Activated CD4-positive, CD25-positive, alpha-beta regulatory T cell (primary cell): Measurements from ENCODE around the gene CACNA1C.
"Not testable (repeated sequence)": the region's sequence is repeated elsewhere in the genome, so short reads cannot be mapped to it uniquely, and the experiment has no call there.

Experiments used
- DNase-seq, 4 experiments: peaks; one replicate each; lab custom pipeline; 2025; lab: John Stamatoyannopoulos, UW

Gene CACNA1C

GRCh38 chr12:2488596-2488995 lies 435.8 kb downstream of the CACNA1C start:
- DNase-seq, result no peak

- DNase-seq, result no peak
Observed at GRCh38 chr12:2489275-2489674, 436.5 kb downstream of the CACNA1C start.

GRCh38 chr12:2490831-2491230 lies 438.0 kb downstream of the CACNA1C start:
- DNase-seq, result no peak

GRCh38 chr12:2491349-2491748 lies 438.6 kb downstream of the CACNA1C start:
- DNase-seq, result not testable (repeated sequence)

GRCh38 chr12:2492236-2492635 lies 439.4 kb downstream of the CACNA1C start:
- no peak for DNase-seq

- no peak for DNase-seq
Observed at GRCh38 chr12:2493086-2493485, 440.3 kb downstream of the CACNA1C start.

GRCh38 chr12:2494486-2495192 lies 441.9 kb downstream of the CACNA1C start:
- DNase-seq, result no peak

- no peak for DNase-seq
Observed at GRCh38 chr12:2495417-2496112, 442.8 kb downstream of the CACNA1C start.

GRCh38 chr12:2498964-2499500 lies 446.2 kb downstream of the CACNA1C start:
- DNase-seq, result no peak

- no peak for DNase-seq
Observed at GRCh38 chr12:2501464-2502191, 448.8 kb downstream of the CACNA1C start.

- DNase-seq, result no peak
Observed at GRCh38 chr12:2503036-2503435, 450.2 kb downstream of the CACNA1C start.

GRCh38 chr12:2503762-2504161 lies 451.0 kb downstream of the CACNA1C start:
- no peak for DNase-seq

GRCh38 chr12:2504577-2504976 lies 451.8 kb downstream of the CACNA1C start:
- DNase-seq, result no peak

- no peak for DNase-seq
Observed at GRCh38 chr12:2507814-2508213, 455.0 kb downstream of the CACNA1C start.

- no peak for DNase-seq
Observed at GRCh38 chr12:2509137-2509536, 456.4 kb downstream of the CACNA1C start.

- DNase-seq, result no peak
Observed at GRCh38 chr12:2510045-2510444, 457.3 kb downstream of the CACNA1C start.

- DNase-seq, result no peak
Observed at GRCh38 chr12:2513141-2514037, 460.6 kb downstream of the CACNA1C start.

GRCh38 chr12:2514038-2514340 lies 461.2 kb downstream of the CACNA1C start:
- no peak for DNase-seq

- DNase-seq, result no peak
Observed at GRCh38 chr12:2520722-2521246, 468.0 kb downstream of the CACNA1C start.

GRCh38 chr12:2523317-2523716 lies 470.5 kb downstream of the CACNA1C start:
- no peak for DNase-seq

GRCh38 chr12:2523844-2524243 lies 471.1 kb downstream of the CACNA1C start:
- no peak for DNase-seq

GRCh38 chr12:2526371-2526770 lies 473.6 kb downstream of the CACNA1C start:
- DNase-seq, result no peak
